Embryonic facial prominence (tissue), 1 donor: ENCODE measurements around the gene MEIOB.

ENCODE experiments used
- DNase-seq: peaks from one replicate; pipeline ENCODE4 v3.0.0-alpha.2; 2016; ENCODE audit errors: extremely low spot score

The MEIOB gene

GRCh38 chr16:1831186-1832075 lies 40.5 kb downstream of the MEIOB start:
- no peak for DNase-seq

GRCh38 chr16:1830213-1830612 lies 41.8 kb downstream of the MEIOB start:
- no peak for DNase-seq

- no peak for DNase-seq
These were observed 43.1 kb downstream of the MEIOB start for GRCh38 chr16:1828645-1829410.

GRCh38 chr16:1826691-1827573 lies 45.0 kb downstream of the MEIOB start, which contains the start of the genes FAHD1 and HAGH:
Gene FAHD1 (plus strand): TSS chr16:1827206. CDS start chr16:1827239, 33 bp downstream.
Gene HAGH (minus strand): TSS chr16:1826825. CDS start chr16:1826787, 38 bp downstream.
- DNase-seq: peak; percentile 85

DNA sequence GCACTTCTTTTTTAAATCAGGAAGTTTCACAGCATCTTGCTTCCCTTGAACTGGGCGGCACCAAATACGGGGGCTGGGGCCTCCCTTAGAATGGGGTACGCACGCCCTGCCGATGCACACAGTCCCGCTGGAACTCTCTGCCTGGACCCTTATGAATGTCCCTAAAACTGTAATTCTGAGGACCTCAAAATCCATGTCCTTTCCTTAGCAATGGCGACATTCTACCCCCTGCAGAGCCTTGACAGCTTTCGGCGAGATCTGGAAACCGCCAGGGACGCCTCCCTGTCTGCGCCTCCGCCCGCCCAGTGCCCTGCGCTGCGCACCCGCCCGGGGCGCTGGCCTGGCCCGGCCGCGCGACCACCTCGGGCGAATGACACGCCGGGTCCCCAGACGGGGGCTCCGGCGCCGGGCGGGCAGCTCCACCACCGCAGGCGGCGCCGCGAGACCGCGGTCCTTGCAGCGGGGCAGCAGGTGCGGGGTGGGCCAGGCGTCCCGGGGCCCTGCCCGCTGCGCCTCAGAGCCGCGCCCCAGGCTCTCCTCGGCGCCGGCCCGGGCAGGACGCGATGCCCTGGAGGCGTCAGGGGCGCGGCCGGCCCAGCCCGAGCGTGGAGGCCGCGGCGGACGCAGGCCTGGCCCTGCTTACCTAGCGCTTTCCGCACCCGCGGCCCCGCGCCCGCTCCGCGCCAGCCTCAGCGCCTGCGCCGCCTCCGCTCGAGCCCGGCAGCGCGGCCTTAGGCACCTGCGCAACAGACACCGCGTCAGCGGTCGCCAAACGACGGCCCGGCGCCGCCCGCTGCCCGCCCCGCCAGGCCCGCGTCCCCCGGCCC lies 45.9 kb downstream of the MEIOB start:
- no peak for DNase-seq

- no peak for DNase-seq
These were observed 46.5 kb downstream of the MEIOB start for GRCh38 chr16:1825381-1825863.

DNA sequence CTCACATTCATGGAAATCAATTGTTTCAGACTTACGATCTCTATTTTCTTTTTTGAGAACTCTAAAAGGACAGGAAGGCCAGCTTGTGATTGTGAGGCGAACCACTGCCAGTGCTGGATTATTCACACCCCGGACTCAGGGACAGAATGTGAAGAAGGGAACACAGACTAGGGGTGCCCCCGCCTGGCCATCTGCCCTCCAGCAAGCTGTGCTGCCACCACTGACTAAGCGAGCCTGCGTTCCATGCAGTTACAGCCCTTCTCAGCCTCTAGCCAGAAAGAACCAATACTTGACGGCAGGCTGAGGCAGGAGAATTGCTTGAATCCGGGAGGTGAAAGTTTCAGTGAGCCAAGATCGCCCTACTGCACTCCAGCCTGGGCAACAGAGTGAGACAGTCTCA lies 48.1 kb downstream of the MEIOB start:
- DNase-seq: no peak

DNA sequence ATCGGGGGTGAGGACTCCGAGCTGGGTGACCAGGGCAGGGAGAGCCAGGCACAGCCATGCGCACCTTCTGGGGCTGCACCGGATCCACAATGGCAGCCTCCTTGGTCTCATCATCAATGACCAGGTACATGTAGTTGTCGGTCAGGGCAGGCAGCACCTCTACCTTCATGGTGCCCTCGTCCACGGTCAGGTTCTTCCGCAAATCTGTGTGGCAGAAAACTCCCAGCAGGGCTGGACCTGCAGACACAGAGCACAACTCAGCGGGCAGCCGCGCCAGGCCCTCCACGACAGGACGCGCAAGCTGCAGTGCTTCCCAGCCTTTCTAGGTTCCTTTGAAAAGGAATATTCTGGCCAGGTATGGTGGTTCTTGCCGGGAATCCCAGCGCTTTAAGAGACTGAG lies 49.2 kb downstream of the MEIOB start:
- no peak for DNase-seq

DNA sequence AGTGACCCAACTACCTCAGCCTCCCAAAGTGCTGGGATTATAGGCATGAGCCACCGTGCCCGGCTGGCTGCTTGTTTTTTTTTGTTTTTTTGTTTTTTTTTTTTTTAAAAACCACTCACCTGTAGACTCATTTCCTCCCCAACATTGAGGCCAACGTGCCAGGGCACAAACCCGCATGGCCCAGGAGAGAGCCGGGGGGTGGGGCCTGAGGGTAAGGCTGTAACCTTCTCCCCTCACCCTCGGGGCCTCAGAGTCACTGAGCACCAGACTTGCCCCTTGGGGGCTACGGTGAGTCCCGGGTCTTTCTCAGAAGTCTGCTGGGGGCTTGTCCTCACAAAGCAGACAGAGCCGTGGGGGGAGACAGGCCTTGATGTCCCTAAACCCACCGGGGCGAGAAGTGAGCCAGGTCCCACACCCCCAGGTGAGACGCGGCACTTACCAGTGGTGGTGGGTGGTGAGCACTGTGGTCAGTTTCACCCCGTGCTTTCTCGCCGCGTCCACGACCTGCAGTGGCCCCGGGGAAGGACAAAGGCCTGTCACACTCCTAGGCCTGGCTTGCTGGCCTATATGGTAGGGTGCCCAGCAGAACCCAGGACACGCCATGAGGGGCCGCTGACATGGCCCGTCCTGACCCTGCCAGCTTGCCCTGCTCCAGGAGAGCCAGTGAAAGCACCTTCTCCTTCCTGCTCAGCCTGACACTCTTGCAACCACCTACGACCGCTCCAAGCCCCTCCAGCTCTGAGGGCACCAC lies 49.9 kb downstream of the MEIOB start:
- DNase-seq: no peak

GRCh38 chr16:1820946-1821290 lies 51.0 kb downstream of the MEIOB start:
- no peak for DNase-seq

- no peak for DNase-seq
These were observed 51.6 kb downstream of the MEIOB start for GRCh38 chr16:1820096-1820945.

- no peak for DNase-seq
These were observed 52.4 kb downstream of the MEIOB start for GRCh38 chr16:1819611-1820010.

DNA sequence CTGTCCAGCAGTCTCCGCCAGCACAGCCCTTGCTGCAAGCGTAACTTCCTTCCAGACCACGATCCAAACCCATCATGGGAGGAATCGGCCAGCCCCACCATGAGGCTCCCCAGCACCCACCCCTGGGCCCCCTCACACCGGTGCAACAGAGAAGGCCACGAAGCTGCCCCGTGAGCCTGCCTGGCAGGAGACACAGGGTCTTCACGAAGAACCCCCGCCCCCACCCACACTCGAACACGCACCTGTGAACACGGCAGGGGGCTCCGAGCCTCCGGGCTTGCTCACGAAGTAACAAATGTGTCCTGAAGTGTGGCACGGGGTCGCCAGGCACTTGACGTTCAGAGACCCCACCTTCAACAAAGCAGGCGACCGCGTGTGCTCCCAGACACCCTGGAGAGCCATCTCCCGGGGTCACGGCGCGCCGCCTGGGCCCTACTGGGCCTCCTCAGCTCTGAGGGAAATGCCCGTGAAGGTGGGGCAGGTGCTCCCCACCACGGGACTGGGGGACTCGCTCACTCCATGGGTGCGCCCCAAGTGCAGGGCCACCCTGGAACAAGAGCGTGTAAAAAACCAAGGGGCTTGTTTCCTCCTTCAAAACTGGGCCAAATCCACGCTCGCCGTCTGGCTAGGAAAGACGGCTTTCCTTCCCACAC lies 53.0 kb downstream of the MEIOB start:
- no peak for DNase-seq

GRCh38 chr16:1818204-1818872 lies 53.6 kb downstream of the MEIOB start:
- no peak for DNase-seq

- DNase-seq: no peak
These were observed 54.2 kb downstream of the MEIOB start for GRCh38 chr16:1817716-1818115.

- DNase-seq: no peak
These were observed 54.7 kb downstream of the MEIOB start for GRCh38 chr16:1817276-1817589.

GRCh38 chr16:1816396-1817275 lies 55.3 kb downstream of the MEIOB start:
- DNase-seq: no peak
